ENCODE measurements around the gene NRP1. TPM values are rescaled to one million over a fixed set of nuclear protein-coding genes. Genes with fewer than 3 reads are reported as not detected.

The NRP1 gene
- total RNA-seq, 2 experiments from 2014 or later, result 1.9 to 2.0 TPM

- CTCF ChIA-PET, result no interaction called here
- POLR2A ChIA-PET, result no interaction called here
These were observed 17.7 kb upstream of the NRP1 start for GRCh38 chr10:33352175-33352574.

DNA sequence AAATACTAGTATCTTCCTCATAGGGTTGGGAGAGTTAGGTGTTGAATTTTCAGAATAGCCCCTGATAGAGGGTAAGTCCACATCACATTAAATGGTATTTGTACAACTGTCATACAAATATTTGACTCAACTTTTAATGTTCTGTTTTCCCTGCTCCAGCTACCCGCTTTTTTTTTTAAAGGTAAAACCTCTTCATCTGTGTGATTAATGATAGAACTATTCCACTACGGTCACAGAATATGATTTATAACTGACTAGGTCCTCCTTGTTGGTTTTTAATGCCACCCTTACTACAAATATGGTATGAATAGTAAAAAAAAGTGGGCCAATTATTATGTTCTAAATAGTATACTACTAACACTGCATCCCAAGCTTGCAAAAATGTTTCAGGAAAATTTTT is 15.6 kb upstream of the NRP1 start:
- POLR2A ChIA-PET, result no interaction called here
- CTCF ChIA-PET, result no interaction called here

- ChIA-PET POLR2A (no interaction called here), CTCF (no interaction called here)
These were observed 14.8 kb upstream of the NRP1 start for GRCh38 chr10:33349268-33349667.

GRCh38 chr10:33347211-33347610 is 12.7 kb upstream of the NRP1 start:
- ChIA-PET POLR2A (no interaction called here), CTCF (no interaction called here)

GRCh38 chr10:33345236-33345635 is 10.8 kb upstream of the NRP1 start:
- CTCF ChIA-PET, result interaction anchor here (1.2 kb wide), 1 partner anchor 21 kb away, joined by 3 read pairs; no protein-coding TSS in a partner anchor

GRCh38 chr10:33344676-33345075 is 10.2 kb upstream of the NRP1 start:
- ChIA-PET CTCF (interaction anchor here (1.2 kb wide), 1 partner anchor 22 kb away, joined by 3 read pairs; no protein-coding TSS in a partner anchor), POLR2A (no interaction called here)

More at GRCh38 chr10:33345236-33345635, 10.8 kb upstream of the NRP1 start:
- POLR2A ChIA-PET, result no interaction called here

GRCh38 chr10:33341637-33342036 is 7.2 kb upstream of the NRP1 start:
- CTCF ChIA-PET, result no interaction called here
- POLR2A ChIA-PET, result no interaction called here

DNA sequence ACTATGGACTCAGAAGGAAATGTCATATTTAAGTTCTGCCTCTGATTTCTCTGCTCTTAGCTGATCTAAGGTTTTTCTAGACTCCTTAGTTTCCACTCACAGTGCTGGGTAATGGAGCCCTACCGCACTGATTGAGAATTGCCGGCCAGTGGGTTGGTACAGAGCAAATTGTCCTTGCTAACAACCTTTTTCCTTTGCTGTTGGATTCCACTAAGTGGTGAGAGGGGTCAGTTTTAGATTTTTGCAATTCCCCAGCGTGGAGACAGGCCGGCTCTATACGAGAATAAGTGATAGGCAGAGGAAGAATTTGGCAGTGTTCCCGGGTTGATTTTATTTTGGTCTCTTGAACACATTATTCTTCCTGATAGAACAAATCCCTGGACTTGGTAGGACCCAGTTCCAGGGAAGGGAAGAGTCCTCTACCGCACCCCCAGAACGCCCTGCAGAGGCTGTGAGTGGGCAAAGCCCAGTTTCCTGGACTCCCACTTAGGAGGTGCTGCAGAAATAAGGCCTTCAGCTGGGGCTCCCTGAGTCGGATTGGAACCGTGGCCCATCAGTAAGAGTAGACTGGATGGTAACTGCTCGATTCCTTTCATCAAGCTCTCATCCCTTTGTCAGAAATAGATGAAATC is 3.0 kb upstream of the NRP1 start:
- POLR2A ChIA-PET, result no interaction called here
- CTCF ChIA-PET, result no interaction called here

DNA sequence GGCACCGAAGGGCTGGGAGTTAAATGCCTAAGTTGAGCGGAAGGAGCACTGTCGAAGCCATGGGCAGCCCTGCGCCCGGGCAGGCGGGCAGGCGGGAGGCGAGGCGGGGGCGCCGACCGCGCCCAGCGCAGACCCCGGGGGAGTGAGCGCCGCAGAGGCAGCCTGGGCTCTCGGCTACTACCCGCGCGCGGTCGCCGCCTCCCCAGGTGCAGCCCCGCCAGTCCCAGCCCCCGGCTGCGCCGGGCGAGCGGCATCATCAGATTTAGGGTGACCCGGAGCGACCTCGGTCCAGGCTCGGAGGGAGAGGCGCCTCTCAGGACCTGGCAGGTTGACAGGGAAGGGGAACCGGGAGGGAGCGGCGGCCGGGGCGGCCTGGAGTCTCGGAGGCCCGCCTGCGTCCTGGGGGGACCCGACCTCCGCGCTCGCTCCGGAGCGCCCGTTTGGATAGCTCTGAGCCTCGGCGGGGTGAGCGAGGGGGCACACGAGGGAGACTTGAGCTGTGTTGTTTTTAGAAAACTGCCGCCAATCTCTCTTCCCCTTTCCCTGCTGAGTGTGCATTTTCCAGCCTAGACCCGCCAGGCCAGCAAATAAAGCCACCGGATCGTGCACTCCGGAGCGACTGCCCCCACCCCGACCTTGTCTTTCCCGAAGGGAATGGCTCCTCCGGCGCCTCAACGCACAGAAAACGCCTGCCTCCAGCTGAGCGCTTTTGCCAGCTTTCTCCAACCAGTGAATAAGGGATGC is 2.3 kb upstream of the NRP1 start:
- POLR2A ChIA-PET, result no interaction called here

GRCh38 chr10:33335801-33336581 is 1.5 kb upstream of the NRP1 start:
- CTCF ChIA-PET, result no interaction called here
- POLR2A ChIA-PET, result no interaction called here

More for the DNA sequence above, 2.3 kb upstream of the NRP1 start:
- CTCF ChIA-PET, result no interaction called here

GRCh38 chr10:33335551-33335800 is 1.0 kb upstream of the NRP1 start:
- CTCF ChIA-PET, result no interaction called here
- POLR2A ChIA-PET, result no interaction called here

DNA sequence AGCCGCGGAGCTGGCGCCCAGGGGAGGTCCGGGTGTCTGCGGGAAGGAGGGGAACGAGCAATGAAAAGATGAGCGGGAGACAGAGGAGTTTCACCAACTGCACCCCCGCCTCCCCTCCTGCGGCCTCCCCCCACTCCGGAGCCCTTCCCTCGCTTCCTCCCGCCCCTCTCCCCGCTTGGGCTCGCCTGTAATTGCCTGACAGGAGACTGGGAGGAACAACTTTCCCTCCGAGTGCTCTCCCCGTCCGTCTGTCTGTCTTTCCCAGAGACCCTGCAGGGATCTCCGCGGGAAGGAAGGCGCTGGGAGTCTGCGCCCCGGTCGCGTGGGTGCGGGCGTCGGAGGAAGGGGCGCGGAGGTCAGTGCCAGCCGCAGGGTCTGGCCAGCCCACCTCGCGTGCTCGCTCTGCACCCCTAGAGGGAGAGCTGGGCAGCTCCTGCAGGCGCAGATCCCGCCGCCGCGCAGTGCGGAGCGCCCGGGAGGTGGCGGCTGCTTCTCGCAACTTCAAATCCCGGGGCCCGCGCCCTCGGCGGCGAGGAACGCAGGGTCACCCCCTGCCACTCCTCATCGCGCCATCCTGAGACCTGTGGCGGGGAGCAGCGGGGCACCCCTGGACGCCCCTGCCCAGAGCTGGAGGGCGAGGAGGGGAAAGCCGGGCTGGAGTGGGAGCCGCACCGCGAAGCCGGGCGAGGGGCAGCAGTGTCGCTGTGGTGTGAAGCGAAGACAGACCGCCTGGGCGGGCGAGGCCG is 511 bp upstream of the NRP1 start:
- ChIA-PET CTCF (interaction anchor here (1.8 kb wide), 1 partner anchor 142 kb away, joined by 5 read pairs; no protein-coding TSS in a partner anchor), POLR2A (no interaction called here)

GRCh38 chr10:33333260-33334101 is 986 bp downstream of the NRP1 start:
- ChIA-PET CTCF (interaction anchor here (0.5 to 1.8 kb wide), 3 partner anchors 13 to 140 kb away, joined by 3 to 5 read pairs (median 3); no protein-coding TSS in a partner anchor), POLR2A (no interaction called here)

- ChIA-PET POLR2A (no interaction called here), CTCF (interaction anchor here (0.5 to 1.1 kb wide), 4 partner anchors 12 to 1306 kb away, joined by 3 read pairs; no protein-coding TSS in a partner anchor)
These were observed 2.0 kb downstream of the NRP1 start for GRCh38 chr10:33332183-33333065.

DNA sequence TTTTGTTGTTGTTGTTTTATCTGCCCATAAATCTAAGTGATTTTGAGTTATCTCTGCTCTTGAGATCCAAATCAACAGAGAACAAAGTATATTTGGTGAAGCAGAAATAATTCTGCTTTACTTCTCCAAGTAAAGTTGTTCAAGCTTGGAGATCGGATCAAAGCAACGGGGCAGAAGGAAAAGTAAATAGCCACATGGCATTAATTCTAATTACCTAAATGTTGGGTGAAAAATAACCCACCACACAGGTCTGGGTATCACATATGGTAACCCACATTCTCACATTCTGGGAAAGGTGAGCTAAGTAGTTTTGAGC is 3.1 kb downstream of the NRP1 start:
- POLR2A ChIA-PET, result no interaction called here
- CTCF ChIA-PET, result interaction anchor here (1.0 to 1.1 kb wide), 3 partner anchors 138 to 1308 kb away, joined by 3 read pairs; no protein-coding TSS in a partner anchor

- CTCF ChIA-PET, result interaction anchor here (1.0 to 1.1 kb wide), 2 partner anchors 1307 to 1309 kb away, joined by 3 read pairs; no protein-coding TSS in a partner anchor
- POLR2A ChIA-PET, result no interaction called here
These were observed 3.7 kb downstream of the NRP1 start for GRCh38 chr10:33330543-33331378.

- POLR2A ChIA-PET, result no interaction called here
- CTCF ChIA-PET, result interaction anchor here (0.5 to 1.8 kb wide), 2 partner anchors 136 to 344 kb away, joined by 3 to 4 read pairs; no protein-coding TSS in a partner anchor
These were observed 5.3 kb downstream of the NRP1 start for GRCh38 chr10:33329178-33329577.
